Body of pancreas (tissue), 4 donors: ENCODE measurements around the gene BACE2.

Experiments
- CTCF ChIP-seq, 7 experiments: fragments of 450-650 bp in 4 of 7; fragments of 200-600 bp in 3 of 7; sonication (generic) in 3 of 7; IDR thresholded peaks; one replicate each; pipeline ENCODE4 v1.5.1; 2016 to 2019; ENCODE audit warnings: antibody characterized with exemption in 7 of 7
- POLR2A ChIP-seq, 3 donors: fragments of 450-650 bp; IDR thresholded peaks; one replicate each; pipeline ENCODE4 v1.6.1; 2016; ENCODE audit warnings: antibody characterized with exemption in 3 of 3, mild to moderate bottlenecking in 2 of 3

GRCh38 chr21:41152147-41152546, 15.8 kb upstream of the BACE2 start:
- TF ChIP-seq CTCF (IDR thresholded peaks at IDR 0.05), result no peak
- TF ChIP-seq POLR2A (IDR thresholded peaks at IDR 0.05), result no peak
